IPS-18c (cell line): ENCODE measurements around the gene FBXO41.

Experiments
- H3K4me3 ChIP-seq: 2 replicates; pipeline ENCODE4 v1.7.0; 2013; ENCODE audit warnings: low read depth, mild to moderate bottlenecking, low read length, moderate library complexity; ENCODE audit not compliant: insufficient read depth
- H3K9me3 ChIP-seq: one replicate; pipeline ENCODE4 v1.6.1; 2013; ENCODE audit warnings: mild to moderate bottlenecking, low read length, moderate library complexity; ENCODE audit not compliant: control insufficient read depth, insufficient read depth

The FBXO41 gene, protein sequence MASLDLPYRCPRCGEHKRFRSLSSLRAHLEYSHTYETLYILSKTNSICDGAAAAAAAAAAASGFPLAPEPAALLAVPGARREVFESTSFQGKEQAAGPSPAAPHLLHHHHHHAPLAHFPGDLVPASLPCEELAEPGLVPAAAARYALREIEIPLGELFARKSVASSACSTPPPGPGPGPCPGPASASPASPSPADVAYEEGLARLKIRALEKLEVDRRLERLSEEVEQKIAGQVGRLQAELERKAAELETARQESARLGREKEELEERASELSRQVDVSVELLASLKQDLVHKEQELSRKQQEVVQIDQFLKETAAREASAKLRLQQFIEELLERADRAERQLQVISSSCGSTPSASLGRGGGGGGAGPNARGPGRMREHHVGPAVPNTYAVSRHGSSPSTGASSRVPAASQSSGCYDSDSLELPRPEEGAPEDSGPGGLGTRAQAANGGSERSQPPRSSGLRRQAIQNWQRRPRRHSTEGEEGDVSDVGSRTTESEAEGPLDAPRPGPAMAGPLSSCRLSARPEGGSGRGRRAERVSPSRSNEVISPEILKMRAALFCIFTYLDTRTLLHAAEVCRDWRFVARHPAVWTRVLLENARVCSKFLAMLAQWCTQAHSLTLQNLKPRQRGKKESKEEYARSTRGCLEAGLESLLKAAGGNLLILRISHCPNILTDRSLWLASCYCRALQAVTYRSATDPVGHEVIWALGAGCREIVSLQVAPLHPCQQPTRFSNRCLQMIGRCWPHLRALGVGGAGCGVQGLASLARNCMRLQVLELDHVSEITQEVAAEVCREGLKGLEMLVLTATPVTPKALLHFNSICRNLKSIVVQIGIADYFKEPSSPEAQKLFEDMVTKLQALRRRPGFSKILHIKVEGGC

DNA sequence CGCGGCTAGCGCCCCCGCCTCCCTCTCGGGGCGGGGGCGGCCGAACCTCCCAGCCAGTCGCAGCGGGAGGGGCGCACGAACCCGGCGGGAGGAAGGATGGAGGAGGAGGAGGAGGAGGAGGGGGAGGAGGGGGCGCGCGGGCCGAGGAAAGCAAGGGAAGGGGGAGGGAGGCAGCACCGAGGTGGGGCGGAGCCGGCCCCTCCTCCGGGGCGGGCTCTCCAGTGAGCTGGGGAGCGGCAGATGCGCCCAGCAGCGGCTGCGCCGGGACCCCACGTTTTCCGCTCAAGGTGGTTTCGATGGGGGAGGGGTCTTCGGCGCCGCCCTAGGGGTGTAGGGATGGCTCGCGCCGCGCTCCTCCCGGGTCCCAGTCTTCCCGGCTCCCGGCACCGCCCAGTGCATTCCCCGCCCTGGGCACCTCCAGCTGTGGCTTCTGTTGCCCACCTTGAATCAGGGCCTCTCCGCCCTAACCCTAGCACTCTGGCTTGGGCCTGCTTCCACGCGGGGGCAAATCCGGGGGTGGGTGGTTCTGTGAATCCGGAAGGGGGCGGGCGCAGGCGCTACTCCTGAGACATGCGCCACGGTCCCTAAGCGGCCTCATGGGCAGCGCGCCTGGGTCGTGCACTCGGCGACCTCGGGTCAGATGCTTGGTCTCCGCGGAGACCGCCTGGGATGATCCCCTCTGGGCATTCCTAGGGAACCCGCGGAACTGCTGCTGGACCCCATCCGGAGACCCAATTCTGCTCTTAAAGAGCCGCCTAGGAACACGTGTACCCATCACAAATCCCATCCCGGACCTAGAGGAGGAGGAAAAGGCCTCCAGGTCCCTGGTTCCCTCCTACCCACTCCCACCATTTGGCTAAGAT lies at the start of gene FBXO41:
TSS of gene FBXO41 (minus strand) at position 183 of the 863 bp plus-strand sequence. CDS start 14,848 bp downstream, outside the sequence.
- Histone ChIP-seq H3K4me3 (peak within 1 kb of the TSS; percentile 82), H3K9me3 (no peaks in the 10 kb centered on the region)

DNA sequence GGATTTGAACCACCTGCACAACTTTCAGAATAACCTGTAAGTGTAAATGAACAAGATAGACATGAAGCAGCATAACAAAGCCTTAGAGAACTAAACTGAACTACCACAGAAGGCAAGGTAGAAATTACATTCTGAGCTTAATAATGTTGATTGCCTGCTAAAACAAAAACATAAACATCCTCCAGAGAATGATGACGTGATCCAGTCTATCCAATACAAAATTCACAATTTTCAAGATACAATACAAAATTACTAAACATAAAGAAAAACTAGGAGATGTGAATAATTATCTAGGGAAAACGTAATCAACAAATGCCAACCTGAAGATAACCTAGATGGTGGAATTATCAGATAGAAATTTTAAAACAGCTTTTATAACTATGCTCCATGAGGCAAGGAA lies 49.8 kb upstream of the FBXO41 start:
- Histone ChIP-seq H3K9me3 (no peaks in the 10 kb centered on the region), H3K4me3 (no peak overlapping the region)

DNA sequence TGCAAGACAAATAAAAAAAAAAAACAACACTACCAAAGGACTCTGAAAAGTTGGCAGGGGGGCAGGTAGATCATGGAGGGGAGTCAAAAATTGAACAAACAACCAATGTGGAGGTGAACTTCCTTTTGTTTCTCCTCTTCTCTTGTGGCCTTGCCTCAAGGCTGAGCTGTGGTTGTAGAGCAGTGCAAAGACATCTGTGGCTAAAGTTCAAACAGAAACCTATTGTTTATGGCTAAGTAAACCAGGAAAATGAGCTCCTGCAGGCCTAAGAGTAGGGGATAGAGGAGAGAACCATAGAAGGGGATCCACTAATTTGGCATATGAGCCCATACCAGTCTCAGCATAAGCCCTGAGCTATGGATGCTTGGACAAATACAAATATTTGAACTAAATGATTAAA lies 49.3 kb upstream of the FBXO41 start:
- no peak overlapping the region for H3K4me3 ChIP-seq
- H3K9me3 ChIP-seq, result no peaks in the 10 kb centered on the region

DNA sequence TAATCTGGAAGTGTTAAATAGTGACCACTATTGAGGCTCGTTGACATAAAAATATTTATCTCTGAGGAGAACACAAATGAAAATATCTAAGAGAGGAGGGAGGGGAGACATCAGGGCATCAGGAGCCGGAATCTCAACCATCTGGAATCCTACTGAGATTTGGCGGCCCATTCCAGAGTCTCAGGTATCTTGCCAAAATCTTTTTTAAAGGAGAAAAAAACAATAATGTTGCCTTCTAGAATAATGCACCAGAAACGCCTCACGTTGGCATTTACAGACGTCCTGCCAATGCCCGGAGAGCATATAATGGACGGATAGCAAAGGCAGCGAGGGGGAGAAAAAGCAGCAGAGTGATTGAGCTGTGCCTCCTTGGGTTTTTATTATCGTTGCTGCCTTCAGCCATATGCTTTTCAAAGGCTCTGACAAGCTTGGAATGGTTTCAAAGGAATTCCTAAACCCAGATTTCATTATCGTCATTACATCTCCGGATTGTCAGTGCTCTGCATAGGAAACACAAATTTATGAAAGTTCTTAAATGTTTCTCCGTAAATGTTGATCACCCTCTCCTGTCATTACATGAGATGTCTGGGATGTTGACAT lies 39.9 kb upstream of the FBXO41 start:
- Histone ChIP-seq H3K9me3 (no peaks in the 10 kb centered on the region), H3K4me3 (no peak overlapping the region)

DNA sequence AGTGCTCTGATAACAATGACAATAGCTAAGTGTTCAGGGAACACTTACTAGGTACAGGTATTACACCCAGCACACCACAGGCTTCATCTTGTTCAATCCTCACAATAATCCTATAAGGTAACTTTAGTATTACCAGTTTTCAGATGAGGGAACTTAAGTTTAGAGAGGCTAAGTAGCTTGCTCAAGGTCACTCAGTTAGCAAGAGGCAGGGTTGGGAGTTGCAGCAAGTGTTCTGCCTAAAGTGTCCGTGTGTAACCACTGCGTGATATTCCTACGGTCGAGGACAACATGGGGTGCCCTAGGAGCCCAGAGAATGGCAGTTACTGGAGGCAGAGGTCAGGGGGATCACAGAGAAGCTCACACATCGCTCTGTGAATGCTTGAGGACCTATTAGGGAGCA lies 39.3 kb upstream of the FBXO41 start:
- Histone ChIP-seq H3K4me3 (no peak overlapping the region), H3K9me3 (no peaks in the 10 kb centered on the region)

DNA sequence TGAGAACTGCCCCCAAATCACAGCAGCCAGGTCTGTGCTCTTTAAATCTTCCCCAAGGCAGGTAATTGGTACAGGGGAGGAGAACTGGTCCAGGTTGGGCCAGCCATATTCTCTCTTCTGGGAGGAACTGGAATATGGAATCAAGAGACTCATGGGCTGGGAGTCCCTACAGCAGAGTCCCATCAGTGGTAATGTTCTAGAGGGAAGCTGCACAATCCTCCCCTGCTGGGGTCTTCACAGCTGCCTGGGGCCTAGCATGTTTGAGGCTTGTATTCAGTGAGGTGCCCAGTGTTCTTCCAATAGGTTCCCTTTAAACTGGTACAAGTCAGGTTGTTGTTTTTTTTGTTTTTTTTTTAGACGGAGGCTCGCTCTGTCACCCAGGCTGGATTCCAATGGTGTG lies 30.2 kb upstream of the FBXO41 start:
- no peaks in the 10 kb centered on the region for H3K9me3 ChIP-seq
- no peak overlapping the region for H3K4me3 ChIP-seq

DNA sequence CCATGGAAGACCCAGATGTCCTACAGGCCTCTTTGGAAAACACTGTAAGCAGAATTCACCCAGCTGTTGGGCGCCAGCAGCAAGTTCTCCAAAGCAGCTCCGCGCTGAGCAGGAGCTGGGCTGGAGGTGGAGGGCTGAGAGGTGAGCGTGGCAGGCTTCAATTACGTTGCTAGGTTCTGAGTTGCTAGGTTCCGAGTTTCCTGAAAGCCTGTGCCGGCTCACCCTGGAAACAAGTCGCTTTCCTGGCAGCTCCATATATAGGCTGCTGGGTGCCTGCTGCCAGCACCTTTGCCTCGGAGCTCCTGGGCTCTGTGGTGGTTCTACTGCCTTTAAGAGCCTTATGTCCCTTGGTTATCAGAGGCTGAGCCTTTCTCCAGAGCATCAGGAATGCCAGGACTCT lies 23.4 kb upstream of the FBXO41 start:
- H3K4me3 ChIP-seq, result no peak overlapping the region
- no peaks in the 10 kb centered on the region for H3K9me3 ChIP-seq

DNA sequence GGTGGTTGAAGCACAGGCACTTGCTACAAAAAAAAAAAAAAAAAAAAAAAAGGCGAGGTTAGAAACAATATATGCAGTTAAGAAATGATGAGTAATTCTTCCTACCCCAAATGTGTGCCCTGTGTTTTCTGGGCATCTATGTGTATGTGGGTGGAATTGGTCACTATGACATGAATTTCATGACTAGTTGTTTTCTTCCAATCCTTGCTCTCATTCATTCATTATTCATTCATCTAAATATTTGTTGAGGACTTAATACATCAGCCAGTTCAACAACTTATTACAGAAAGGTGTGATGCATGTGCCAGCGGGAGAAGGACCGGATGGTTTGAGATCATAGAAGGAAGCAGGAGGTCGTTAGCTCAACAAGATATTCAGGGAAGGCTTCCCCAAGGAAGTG lies 17.4 kb upstream of the FBXO41 start:
- Histone ChIP-seq H3K9me3 (no peaks in the 10 kb centered on the region), H3K4me3 (no peak overlapping the region)

DNA sequence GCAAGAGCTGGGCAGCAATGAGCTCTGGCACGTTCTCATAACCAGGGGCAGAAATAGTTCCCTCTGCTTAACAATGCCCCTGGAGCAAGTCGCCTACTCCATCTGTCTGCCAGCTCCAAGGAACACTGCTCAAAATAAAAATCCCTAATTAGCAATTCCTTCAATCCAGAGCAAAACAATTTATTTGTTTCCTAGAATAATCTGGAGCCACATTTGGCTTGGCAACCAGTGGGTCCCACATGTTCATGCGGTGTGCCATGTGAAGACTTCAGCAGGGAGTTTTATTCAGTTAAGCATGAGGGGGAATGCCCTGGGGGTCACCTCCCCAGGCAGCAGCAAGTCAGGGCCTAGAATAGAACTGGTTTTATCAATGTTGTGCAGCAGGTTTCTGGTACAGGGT lies 16.6 kb upstream of the FBXO41 start:
- H3K4me3 ChIP-seq, result no peak overlapping the region
- no peaks in the 10 kb centered on the region for H3K9me3 ChIP-seq

DNA sequence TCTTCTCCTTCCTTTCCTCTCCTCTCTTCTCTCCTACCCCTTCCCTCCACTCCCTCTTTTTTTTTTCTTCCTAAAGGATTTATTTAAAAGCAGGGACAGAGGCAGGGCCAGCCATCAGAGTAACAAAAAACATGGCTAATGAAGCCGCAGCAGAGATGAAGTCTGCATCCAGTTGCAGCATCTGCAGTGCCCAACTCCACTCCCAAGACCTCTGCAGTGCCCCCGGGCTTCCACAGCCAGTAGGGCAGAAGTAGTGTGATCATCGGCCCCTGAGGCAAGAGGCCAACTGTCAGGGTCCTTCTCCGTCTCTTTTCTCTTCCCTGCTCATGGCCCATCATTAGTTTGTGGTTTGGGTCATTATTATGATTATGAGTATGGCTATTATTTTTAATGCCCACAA lies 13.3 kb upstream of the FBXO41 start:
- Histone ChIP-seq H3K9me3 (no peaks in the 10 kb centered on the region), H3K4me3 (no peak overlapping the region)

DNA sequence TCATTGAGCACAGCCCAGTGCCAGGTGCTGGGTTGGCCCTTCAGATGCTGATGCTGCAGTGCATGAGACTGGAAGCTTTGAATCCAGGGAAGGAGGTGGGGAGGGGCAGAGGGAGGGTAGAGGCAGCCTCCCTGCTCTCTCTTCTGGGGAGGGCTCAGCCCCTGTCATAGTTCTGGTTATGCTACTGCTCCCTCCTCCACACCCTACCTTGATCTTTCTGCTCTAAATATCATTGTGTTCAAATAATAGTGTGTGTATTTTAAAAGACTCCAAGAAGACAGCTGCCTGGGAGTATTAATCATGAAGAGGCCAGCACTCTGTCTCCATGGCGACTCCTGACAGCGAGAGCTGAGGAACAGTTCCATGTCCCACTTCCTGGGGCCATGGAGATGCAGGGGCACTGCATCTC lies 12.9 kb upstream of the FBXO41 start:
- Histone ChIP-seq H3K9me3 (no peaks in the 10 kb centered on the region), H3K4me3 (no peak overlapping the region)

DNA sequence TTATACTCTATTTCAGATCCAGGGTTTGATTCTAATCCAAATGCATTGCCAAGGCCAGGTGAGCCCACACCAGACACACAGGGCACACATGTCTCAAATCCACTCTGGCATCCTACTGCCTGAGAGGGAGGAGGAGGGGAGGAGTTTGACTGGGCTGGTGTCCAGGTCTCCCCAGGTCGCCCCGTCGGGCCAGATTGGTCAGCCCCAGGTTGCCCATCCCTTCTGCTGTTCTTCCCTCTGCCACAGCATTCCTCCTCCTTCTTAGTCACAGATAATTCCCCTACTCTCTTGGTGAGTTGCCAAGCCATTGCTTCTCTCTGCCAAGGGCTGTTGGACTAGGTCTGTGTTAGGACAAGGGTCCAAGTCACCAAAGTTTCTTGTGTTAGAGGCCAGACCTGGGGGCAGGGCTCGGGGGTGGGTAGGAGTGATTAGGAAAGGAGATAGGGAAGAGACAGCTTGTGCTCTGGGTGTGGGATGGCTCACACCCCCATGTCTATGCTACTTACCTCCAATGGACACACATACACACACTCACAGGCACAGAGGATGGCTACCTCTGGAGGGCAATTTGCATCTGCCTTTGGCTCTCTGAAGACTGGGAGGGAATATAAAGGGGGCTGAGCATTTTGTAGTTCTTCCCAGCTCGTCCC lies 11.6 kb upstream of the FBXO41 start:
- no peaks in the 10 kb centered on the region for H3K9me3 ChIP-seq
- H3K4me3 ChIP-seq, result no peak overlapping the region

DNA sequence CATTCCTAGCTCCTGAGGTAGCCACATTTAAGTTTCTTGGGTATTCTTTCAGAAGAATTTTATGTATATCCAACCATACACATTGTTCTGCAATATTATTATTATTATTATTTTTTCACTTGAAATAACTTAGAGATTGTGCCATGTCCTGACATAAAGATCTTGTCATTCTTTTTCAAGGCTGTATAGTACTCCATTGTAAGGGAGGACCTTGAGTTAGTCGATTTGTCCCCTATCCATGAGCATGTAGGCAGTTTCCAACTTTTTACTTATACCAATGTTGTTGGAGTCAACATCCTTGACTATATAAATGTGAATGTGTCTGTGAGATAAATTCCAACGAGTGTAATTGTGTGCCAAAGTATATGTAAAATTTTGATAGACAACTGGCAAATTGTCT lies 10.0 kb upstream of the FBXO41 start:
- Histone ChIP-seq H3K9me3 (no peaks in the 10 kb centered on the region), H3K4me3 (no peak overlapping the region)

DNA sequence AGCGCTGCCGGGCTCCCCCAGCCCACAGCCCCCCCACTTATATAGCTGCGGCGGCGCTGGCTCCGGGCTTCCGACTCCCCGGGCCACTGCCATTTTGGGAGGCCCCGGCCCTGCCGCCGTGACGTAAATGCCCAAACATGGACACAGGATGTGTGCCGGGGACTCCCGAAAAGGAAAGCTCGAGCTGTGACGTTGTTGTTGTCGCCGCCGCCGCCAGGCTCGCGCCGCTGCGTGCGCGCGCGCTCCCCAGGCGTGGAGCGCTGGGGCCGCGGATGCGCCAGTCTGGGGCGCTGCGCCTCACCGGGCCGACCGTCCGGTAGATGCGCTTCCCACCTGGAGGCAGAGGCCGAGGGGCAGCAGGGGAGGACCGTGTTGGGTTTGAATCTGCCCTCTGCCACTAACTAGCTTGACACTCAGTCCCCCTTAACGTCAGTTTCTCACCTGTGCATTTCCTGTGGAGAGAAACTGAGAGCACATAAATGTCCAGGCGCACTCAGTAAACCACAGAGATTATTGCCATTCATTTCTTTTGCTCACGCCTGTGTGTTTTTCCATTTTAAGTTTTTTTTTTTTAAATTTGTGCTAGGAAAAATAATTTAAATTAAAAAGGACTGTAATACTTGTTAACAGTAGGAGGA lies 9.4 kb upstream of the FBXO41 start, which contains the start of gene EGR4:
TSS of gene EGR4 (minus strand) at position 15 of the 638 bp plus-strand sequence. CDS start 231 bp downstream, outside the sequence.
- H3K9me3 ChIP-seq, result no peaks in the 10 kb centered on the region
- H3K4me3 ChIP-seq, result peak within 1 kb of the TSS; percentile 63

DNA sequence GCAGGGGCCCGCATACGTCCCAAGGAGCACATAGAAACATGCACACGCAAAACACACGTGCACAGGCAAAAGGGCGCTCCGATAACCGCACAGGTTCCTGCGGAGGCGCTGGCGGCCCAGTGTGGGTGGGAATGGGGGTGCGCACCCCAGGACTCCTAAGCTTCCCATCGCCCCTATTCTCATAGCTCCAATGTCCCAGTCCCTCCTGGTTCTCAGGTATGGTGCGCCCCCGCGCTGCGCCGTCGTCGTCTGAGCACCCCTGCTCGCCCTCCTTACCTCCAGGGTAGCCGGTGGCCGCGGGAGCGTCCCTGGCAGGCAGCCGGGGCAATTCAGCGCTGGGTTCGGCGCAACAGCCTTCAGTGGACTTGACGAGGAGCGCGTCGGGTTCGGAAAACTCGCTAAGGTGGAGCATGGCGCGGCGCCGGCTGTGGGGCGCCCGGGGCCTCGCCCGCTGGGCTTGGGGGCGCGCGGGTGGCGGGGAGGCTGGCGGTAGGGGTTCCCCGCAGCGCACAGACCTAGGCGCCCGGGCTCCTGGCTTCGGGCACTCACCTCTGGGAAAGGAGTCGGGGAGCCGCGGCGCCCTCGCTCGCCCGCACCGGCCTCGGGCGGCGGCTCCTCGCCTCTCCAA lies 8.7 kb upstream of the FBXO41 start:
- peak overlapping the region; percentile 63 for H3K4me3 ChIP-seq

More for the DNA sequence above, 8.7 kb upstream of the FBXO41 start:
- no peaks in the 10 kb centered on the region for H3K9me3 ChIP-seq
